Vagina (tissue), 2 donors: ENCODE data around the gene PLCB1. TPM values are rescaled to one million over a fixed set of nuclear protein-coding genes. Genes with fewer than 3 reads are reported as not detected.
A peak's percentile ranks its signal among the peaks of the same experiment; 100 is the strongest.

ENCODE experiments used
- DNase-seq, 2 donors: peaks; one replicate each; pipeline ENCODE4 v3.0.0-alpha.2; 2017; ENCODE audit errors: extremely low spot score in 2 of 2
- H3K27ac ChIP-seq: fragments of 200-600 bp; sonication (generic); one replicate; pipeline ENCODE4 v1.5.1; 2019
- H3K27me3 ChIP-seq: fragments of 200-600 bp; sonication (generic); one replicate; pipeline ENCODE4 v1.5.1; 2019
- H3K36me3 ChIP-seq, 2 donors: fragments of 200-600 bp; sonication (generic); one replicate each; pipeline ENCODE4 v1.5.1; 2017 to 2019
- H3K4me1 ChIP-seq: fragments of 200-600 bp; sonication (generic); one replicate; pipeline ENCODE4 v1.5.1; 2019
- H3K4me3 ChIP-seq, 2 donors: fragments of 200-600 bp; sonication (generic); 1 replicate in 1 of 2; 2 replicates in 1 of 2; pipeline ENCODE4 v1.5.1; 2016 to 2019
- H3K9me3 ChIP-seq: fragments of 200-600 bp; sonication (generic); one replicate; pipeline ENCODE4 v1.5.1; 2019
- POLR2A ChIP-seq, 2 donors: fragments of 450-650 bp; IDR thresholded peaks; one replicate each; pipeline ENCODE4 v1.6.1; 2017; ENCODE audit warnings: antibody characterized with exemption in 2 of 2, mild to moderate bottlenecking in 2 of 2, moderate library complexity in 2 of 2
- POLR2AphosphoS5 ChIP-seq, 2 donors: sonication (generic); formaldehyde crosslinking; IDR thresholded peaks; one replicate each; pipeline ENCODE4 v1.9.0; 2017; ENCODE audit warnings: antibody characterized with exemption in 2 of 2, mild to moderate bottlenecking in 2 of 2, low read depth in 1 of 2; ENCODE audit not compliant: insufficient read depth in 1 of 2
- intact Hi-C: fragments of 100-400 bp; cut with DNase I; formaldehyde crosslinking; loops from one replicate; pipeline ENCODE4 v1.15.1; 2023
- total RNA-seq: library from RNA; depleted of rRNA; stranded (reverse); fragments of >200 nt; gene quantifications from one replicate; pipeline ENCODE4 v1.2.3, GENCODE V29; 2016
- TF ChIP-seq, protein P1 (sequence below), 3 experiments: fragments of 450-650 bp in 2 of 3; fragments of 200-600 bp in 1 of 3; sonication (generic) in 1 of 3; IDR thresholded peaks; one replicate each; pipeline ENCODE4 v1.5.1; 2017 to 2019; ENCODE audit warnings: antibody characterized with exemption in 3 of 3, mild to moderate bottlenecking in 2 of 3, moderate library complexity in 2 of 3

The PLCB1 gene
- total RNA-seq, 1 donor from 2014 or later = 32.4 TPM

DNA sequence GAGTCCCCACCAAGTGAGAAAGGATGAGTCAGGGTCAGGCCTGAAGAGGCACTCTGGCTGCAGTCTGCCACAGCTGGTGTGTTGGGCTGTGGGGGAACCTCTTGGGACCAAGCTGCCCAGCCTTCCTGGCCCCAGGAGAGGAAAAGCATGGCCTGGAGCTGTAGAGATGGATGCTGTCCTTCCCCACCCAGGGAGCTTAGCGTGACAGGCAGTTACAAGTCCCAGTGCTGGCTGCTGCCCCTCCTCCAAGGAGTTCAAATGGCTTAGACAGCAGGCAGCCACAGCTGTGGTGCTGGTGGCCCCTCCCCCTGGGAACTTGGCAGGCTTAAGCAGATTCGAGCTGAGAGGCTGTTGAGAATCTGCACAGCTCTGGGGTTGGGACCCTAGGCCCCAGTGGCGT is 253.2 kb downstream of the PLCB1 start:
- Histone ChIP-seq H3K4me1 (peaks cover 11% of the 10 kb centered on the region), H3K4me3 (no peak overlapping the region), H3K27ac (no peak overlapping the region), H3K27me3 (no peaks in the 10 kb centered on the region), H3K9me3 (no peaks in the 10 kb centered on the region), H3K36me3 (no peaks in the 10 kb centered on the region)
- no peak for DNase-seq
- intact Hi-C loops = loop anchor here (5.0 to 10.0 kb wide), 2 partner anchors 253 to 340 kb away; partner anchors contain the start of gene PLCB1
- no peak for TF ChIP-seq POLR2AphosphoS5 (IDR thresholded peaks at IDR 0.05; ENCODE audit: insufficient read depth in 1 of 2, low read depth in 1 of 2)
- TF ChIP-seq, protein P1, sequence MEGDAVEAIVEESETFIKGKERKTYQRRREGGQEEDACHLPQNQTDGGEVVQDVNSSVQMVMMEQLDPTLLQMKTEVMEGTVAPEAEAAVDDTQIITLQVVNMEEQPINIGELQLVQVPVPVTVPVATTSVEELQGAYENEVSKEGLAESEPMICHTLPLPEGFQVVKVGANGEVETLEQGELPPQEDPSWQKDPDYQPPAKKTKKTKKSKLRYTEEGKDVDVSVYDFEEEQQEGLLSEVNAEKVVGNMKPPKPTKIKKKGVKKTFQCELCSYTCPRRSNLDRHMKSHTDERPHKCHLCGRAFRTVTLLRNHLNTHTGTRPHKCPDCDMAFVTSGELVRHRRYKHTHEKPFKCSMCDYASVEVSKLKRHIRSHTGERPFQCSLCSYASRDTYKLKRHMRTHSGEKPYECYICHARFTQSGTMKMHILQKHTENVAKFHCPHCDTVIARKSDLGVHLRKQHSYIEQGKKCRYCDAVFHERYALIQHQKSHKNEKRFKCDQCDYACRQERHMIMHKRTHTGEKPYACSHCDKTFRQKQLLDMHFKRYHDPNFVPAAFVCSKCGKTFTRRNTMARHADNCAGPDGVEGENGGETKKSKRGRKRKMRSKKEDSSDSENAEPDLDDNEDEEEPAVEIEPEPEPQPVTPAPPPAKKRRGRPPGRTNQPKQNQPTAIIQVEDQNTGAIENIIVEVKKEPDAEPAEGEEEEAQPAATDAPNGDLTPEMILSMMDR (IDR thresholded peaks at IDR 0.05) = no peak
- no peak for TF ChIP-seq POLR2A (IDR thresholded peaks at IDR 0.05)

DNA sequence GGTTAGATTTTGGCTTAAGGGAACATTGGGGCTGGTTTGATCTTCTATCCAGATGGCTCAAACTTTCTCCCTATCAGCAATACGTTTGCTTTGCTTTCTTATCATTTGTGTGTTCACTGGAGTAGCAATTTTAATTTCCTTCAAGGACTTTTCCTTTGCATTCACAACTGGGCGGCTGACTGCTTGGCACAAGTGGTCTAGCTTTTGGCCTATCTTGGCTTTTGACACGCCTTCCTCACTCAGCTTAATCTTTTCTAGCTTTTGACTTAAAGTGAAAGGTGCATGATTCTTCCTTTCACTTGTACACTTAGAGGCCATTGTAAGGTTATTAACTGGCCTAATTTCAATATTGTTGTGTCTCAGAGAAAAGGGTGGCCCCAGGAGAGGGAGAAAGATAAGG is 254.9 kb downstream of the PLCB1 start:
- no peak for DNase-seq
- H3K4me3 ChIP-seq = no peak overlapping the region
- no peaks in the 10 kb centered on the region for H3K36me3 ChIP-seq
- no peaks in the 10 kb centered on the region for H3K9me3 ChIP-seq
- TF ChIP-seq, protein P1 (IDR thresholded peaks at IDR 0.05) = no peak
- TF ChIP-seq POLR2A (IDR thresholded peaks at IDR 0.05) (no peak), POLR2AphosphoS5 (IDR thresholded peaks at IDR 0.05; ENCODE audit: insufficient read depth in 1 of 2, low read depth in 1 of 2) (no peak)
- intact Hi-C loops = loop anchor here (5.0 to 10.0 kb wide), 2 partner anchors 255 to 342 kb away; partner anchors contain the start of gene PLCB1
- H3K27ac ChIP-seq = no peak overlapping the region
- no peaks in the 10 kb centered on the region for H3K27me3 ChIP-seq
- peaks cover 11% of the 10 kb centered on the region for H3K4me1 ChIP-seq

DNA sequence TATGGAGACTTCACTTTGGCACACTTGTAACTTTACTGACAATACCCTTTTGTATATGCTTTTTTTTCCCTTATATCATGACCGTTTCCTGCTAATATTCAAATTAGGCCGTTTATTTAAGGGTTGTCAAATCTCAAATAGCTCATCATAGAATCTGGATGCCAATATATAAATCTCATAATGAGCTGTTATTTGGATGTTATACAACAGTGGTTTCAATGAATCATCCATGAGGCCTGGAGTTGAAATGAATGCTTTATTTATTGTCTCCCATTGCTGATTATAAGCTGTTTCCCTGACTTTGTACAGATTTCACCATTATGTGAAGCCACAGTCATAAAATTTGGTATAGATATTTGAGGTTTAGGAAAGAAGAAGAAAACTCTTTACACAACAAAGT is 256.1 kb downstream of the PLCB1 start:
- Histone ChIP-seq H3K27me3 (no peaks in the 10 kb centered on the region), H3K36me3 (no peaks in the 10 kb centered on the region), H3K4me3 (no peak overlapping the region), H3K4me1 (peaks cover 11% of the 10 kb centered on the region), H3K9me3 (no peaks in the 10 kb centered on the region), H3K27ac (no peak overlapping the region)
- no peak for DNase-seq
- TF ChIP-seq, protein P1 (IDR thresholded peaks at IDR 0.05) = no peak
- no peak for TF ChIP-seq POLR2A (IDR thresholded peaks at IDR 0.05)
- TF ChIP-seq POLR2AphosphoS5 (IDR thresholded peaks at IDR 0.05; ENCODE audit: insufficient read depth in 1 of 2, low read depth in 1 of 2) = no peak
- intact Hi-C loops = loop anchor here (5.0 to 10.0 kb wide), 2 partner anchors 256 to 343 kb away; partner anchors contain the start of gene PLCB1

DNA sequence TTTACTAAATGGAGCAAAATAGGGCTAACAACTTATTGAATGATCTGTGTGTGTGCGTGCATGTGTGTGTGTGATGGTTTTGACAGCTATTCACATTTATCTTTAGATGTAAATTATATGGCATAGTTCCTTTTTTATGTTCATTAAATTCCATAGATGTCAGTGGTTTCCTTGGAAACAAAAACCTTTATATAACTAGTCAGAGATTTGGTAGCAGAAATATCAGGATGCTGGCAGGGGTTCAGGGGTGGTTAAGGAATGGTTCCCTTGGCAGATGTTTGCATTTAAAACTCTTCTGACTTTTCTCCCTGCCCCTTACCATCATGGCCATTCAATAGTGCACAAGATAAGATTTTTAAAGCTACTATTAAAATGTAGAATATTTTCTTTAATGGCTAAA is 256.6 kb downstream of the PLCB1 start:
- intact Hi-C loops = loop anchor here (5.0 to 10.0 kb wide), 2 partner anchors 256 to 344 kb away; partner anchors contain the start of gene PLCB1
- no peak overlapping the region for H3K4me3 ChIP-seq
- H3K36me3 ChIP-seq = no peaks in the 10 kb centered on the region
- peaks cover 11% of the 10 kb centered on the region for H3K4me1 ChIP-seq
- no peak for DNase-seq
- no peaks in the 10 kb centered on the region for H3K9me3 ChIP-seq
- H3K27me3 ChIP-seq = no peaks in the 10 kb centered on the region
- no peak for TF ChIP-seq POLR2A (IDR thresholded peaks at IDR 0.05)
- TF ChIP-seq, protein P1 (IDR thresholded peaks at IDR 0.05) = no peak
- TF ChIP-seq POLR2AphosphoS5 (IDR thresholded peaks at IDR 0.05; ENCODE audit: insufficient read depth in 1 of 2, low read depth in 1 of 2) = no peak
- no peak overlapping the region for H3K27ac ChIP-seq

DNA sequence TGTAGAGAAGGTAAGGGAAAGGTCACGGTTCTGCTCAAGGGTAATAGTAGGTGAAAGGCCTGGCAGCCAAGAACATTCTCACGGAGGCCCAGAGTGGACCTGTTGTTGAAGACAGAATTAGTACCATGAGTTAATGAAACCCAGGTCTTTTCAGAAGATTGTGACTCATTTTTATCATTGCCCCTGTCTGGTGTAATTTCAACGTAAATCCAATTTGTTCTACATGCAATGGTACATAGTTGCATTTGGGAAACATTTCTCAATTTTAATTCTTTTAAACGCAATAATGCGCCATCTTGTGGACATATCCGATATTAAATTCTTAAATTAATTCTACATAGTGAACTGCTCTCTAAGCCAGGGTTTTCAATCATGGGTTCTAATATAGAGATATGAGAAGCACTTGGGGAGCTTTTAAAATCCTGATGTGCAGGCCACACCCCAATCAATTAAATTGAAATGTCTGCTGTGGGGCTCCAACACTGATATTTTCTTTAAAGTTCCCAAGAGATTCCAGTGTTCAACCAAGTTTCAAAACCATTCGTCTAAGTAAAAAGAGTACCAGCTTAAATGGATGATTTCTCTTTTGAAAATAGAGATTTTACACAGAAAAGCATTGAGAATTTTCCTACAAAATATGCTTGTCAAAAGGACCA is 257.4 kb downstream of the PLCB1 start:
- H3K4me1 ChIP-seq = peaks cover 11% of the 10 kb centered on the region
- H3K27me3 ChIP-seq = no peaks in the 10 kb centered on the region
- H3K36me3 ChIP-seq = no peaks in the 10 kb centered on the region
- intact Hi-C loops = loop anchor here (5.0 to 10.0 kb wide), 2 partner anchors 257 to 345 kb away; partner anchors contain the start of gene PLCB1
- no peak for TF ChIP-seq POLR2A (IDR thresholded peaks at IDR 0.05)
- TF ChIP-seq, protein P1 (IDR thresholded peaks at IDR 0.05) = peak; percentile 16 to 54 (median 19)
- no peak overlapping the region for H3K27ac ChIP-seq
- H3K9me3 ChIP-seq = no peaks in the 10 kb centered on the region
- no peak overlapping the region for H3K4me3 ChIP-seq
- no peak for DNase-seq
